Stimulated activated CD4-positive, alpha-beta T cell treated with anti-CD3 and anti-CD28 coated beads, Interleukin-1b, Interleukin-23, amount 100 ng/mL, for 48 hours (primary cell): Measurements from ENCODE around the gene FAM151A.

Experiments
- DNase-seq: peaks from one replicate; pipeline ENCODE4 v3.0.0-alpha.2; 2020

The FAM151A gene

GRCh38 chr1:54575605-54576290, 47.6 kb downstream of the FAM151A start:
- DNase-seq, result no peak

GRCh38 chr1:54575161-54575560, 48.2 kb downstream of the FAM151A start:
- DNase-seq, result no peak

DNA sequence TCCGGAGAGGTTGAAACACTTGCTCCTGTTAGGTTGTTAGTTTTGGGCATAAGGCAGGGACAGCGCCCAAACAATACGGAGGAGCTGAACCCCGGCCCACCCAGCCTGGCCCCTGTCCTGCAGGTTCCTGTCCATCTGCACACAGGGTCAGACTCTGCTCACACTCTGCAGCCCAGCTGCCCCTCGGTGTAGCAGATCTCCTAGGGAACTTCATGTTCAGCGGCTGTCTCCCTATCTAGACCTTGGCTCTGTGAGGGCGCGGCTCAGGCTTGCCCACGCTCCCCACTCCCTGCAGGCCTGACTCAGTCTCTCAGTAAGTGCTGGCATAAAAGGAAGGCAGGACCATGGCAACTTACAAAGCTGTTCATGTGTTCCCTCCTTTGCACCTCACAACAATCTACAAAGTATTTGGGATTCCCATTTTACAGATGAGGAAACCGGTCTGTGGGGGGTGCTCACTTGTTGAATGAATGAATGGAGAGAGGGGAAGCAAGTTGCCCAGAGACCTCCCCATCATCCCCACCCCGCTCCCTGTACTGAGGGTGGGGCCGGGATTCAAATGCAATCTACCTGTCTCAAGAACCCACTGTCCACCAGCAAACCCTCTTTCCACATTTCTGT, 49.1 kb downstream of the FAM151A start:
- DNase-seq, result no peak

DNA sequence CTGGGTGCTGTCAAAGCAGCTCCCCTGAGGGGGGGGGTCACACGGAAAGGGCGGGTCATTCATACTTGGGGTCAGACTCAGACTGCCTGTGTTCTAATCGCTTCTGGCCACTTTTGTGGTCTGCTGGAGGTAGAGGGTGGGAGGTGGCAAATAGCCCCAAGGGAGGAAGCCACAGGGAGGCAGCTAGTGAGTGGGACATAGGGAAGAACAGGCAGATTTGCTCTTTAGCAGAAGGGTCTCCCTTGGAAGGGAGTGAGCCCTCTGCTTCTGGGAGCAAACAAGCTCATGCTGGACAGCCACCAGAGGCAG, 50.8 kb downstream of the FAM151A start:
- DNase-seq, result no peak

DNA sequence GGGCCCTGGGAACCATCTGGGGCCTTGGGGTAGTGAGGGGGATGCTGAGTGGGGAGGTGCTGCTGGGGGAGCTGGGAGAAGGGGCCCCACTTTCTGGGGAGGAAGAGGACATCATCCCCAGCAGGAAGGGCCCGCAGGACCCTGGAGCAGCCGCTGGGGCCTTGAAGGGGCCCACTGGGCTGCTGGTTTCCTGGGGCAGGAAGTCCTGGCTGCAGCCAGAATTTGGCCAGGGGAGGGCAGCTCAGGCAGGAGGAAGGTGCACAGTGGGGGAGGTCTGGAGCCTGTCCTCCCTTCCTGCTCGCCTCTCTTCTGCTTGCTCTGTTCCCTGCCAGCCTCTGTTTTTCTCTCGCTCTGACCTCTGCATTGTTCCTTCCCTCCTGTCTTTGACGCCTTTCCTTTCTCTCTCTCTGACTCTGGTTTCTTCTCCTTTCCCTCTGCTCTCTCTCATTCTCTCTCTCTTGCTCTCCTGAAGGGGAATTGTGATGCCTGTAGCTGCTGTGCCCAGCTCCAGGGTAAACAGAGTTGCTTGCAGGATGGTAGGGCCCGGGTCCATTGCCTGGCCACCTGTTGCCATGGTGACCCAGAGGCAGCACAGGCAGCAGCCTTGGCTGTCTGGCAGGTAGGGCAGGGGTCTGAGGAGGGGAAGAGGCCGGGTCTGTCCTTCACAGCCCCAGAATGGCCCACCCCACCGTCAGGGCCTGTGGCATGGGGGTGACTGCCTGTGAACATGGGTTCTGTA, 51.4 kb downstream of the FAM151A start:
- no peak for DNase-seq

- no peak for DNase-seq
Observed at GRCh38 chr1:54571326-54571725, 52.0 kb downstream of the FAM151A start.

DNA sequence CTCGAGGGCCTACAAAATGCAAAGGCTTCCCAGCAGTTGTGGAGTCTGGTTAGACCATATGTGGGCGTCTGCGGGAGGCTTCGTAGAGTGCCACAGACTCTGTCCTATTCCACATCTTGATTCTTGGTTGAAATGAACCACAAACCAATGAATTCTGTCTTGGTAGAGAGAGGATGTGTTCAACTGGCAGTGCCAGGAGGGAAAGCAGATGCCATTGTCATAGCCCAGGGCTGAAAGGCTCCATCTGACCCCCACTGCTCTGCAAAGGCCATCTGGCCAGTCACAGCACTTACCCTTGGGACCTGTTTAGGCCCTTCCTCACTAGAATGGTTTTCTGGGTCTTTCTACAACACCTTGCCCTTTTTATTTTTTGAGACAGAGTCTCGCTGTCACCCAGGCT, 53.2 kb downstream of the FAM151A start:
- no peak for DNase-seq

DNA sequence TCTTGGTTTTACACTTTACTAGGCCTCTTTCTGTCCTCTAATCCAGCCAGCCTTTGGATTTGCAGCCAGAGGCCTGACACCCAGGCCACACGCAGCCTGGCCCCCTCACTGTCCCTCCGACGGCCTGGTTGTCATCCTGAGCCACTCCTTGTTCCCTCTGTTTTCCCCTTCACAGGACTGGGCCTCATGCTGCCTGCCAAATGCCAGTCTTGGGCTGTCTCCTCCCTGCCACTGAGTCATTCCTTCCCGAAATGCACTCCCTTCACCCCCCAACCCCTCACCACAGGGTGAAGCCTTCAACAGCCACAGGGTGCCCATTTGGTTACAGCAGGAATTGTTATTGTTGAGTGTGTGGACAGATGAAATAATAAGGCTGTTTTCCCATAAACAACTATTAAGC, 54.0 kb downstream of the FAM151A start:
- no peak for DNase-seq

DNA sequence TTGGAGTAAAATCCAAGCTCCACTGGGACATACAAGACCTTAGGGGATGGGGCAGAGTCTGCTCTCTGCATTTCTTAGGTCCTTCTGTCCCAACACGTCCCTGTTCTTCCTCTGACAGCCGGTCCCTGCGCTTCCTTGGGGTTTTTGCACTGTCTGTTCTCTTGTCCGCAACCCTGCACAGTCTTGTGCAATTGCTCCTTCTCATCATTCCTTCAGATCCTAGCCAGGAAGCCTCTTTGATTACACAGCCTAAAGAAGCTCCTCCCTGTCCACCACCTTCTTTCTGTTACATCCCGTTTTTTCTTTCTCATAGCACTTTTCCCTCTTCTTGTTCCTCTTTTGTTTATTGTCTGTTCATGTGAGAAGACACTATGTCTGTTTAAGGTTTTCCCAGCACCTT, 55.4 kb downstream of the FAM151A start:
- no peak for DNase-seq

GRCh38 chr1:54566438-54567141, 56.7 kb downstream of the FAM151A start:
- no peak for DNase-seq

- no peak for DNase-seq
Observed at GRCh38 chr1:54565113-54565501, 58.2 kb downstream of the FAM151A start.

DNA sequence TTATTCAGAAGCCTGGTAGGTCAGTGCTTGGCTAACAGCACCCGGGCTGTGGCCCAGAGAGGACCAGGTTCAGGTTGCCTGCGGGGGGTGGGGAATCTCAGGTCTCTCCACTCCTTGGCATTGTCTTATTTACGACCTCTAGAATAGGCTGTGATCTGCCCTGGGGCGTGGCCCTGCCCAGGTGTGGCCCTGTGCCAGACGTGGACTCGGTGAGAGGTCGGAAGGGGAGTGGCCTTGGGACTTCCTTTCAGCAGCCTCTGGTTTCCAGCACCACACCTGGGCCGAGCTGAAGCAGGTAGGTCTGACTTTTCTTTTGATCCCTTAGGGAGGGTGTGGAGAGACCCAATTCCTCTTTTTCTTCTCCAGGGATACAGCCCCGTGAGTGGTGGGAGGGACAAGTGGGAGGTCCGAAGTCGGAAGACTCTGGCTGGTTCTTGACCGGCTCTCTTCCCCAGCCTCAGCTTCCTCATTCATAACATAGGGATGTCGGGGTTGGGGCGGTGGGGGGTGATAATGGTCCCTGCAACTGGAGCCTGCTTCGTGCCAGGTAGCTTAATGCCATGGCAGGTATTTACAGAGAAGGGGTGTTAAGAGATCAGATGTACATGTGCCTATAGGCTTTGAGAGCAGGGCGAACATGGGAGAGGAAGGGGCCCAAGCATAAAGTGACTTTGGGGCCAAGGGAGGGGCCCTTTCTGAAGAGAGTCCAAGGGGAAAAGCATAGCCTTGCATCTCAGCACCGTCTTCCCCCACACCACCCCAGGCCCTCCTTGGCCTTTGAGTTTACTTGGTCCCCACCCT, 58.8 kb downstream of the FAM151A start:
- no peak for DNase-seq

GRCh38 chr1:54559771-54560231, 63.5 kb downstream of the FAM151A start:
- DNase-seq, result no peak
